Brain microvascular endothelial cell (primary cell): ENCODE results near the gene MBNL1.

Source experiments
- DNase-seq: peaks from one replicate; pipeline ENCODE4 v3.0.0-alpha.2; 2020
- H3K27ac ChIP-seq: fragments of 250-450 bp; sonication (Bioruptor Pico); 2 replicates; pipeline ENCODE4 v1.5.1; 2020; ENCODE audit warnings: mild to moderate bottlenecking, moderate library complexity
- H3K27me3 ChIP-seq: fragments of 250-450 bp; sonication (Bioruptor Pico); replicated peaks from 2 replicates; pipeline ENCODE4 v1.5.1; 2020; ENCODE audit warnings: mild to moderate bottlenecking
- H3K36me3 ChIP-seq: fragments of 250-450 bp; sonication (Bioruptor Pico); replicated peaks from 2 replicates; pipeline ENCODE4 v1.5.1; 2020; ENCODE audit warnings: mild to moderate bottlenecking
- H3K4me3 ChIP-seq: 2 replicates; pipeline ENCODE4 v1.5.1; 2011; ENCODE audit warnings: low read depth, mild to moderate bottlenecking, control low read depth, low read length, moderate library complexity
- CTCF ChIP-seq: IDR thresholded peaks from 2 replicates; pipeline ENCODE4 v1.5.1; 2011; ENCODE audit warnings: low read depth, mild to moderate bottlenecking, moderate library complexity, low read length, control low read depth, inconsistent platforms; ENCODE audit errors: missing control alignments
- in situ Hi-C: cut with HindIII; loops from 2 replicates; pipeline ENCODE4 v1.10.0; 2017; ENCODE audit warnings: low sequenced_read_pairs, low pct_ligation_motif_present

Gene MBNL1

GRCh38 chr3:152285509-152285908 is 16.8 kb downstream of the MBNL1 start:
- TF ChIP-seq CTCF = no peak
- in situ Hi-C loops = no loop called here
- no peak overlapping the region for H3K27ac ChIP-seq
- DNase-seq = no peak
- no peaks in the 10 kb centered on the region for H3K27me3 ChIP-seq
- H3K4me3 ChIP-seq = no peak overlapping the region
- no peaks in the 10 kb centered on the region for H3K36me3 ChIP-seq

- no peak for DNase-seq
- no peak overlapping the region for H3K4me3 ChIP-seq
- no peaks in the 10 kb centered on the region for H3K36me3 ChIP-seq
- in situ Hi-C loops = no loop called here
- no peak for TF ChIP-seq CTCF
- H3K27me3 ChIP-seq = no peaks in the 10 kb centered on the region
- H3K27ac ChIP-seq = peak overlapping the region; percentile 47
Measured at GRCh38 chr3:152287898-152288576, 19.3 kb downstream of the MBNL1 start.

GRCh38 chr3:152288681-152289080 is 20.0 kb downstream of the MBNL1 start:
- no peak for DNase-seq
- H3K27ac ChIP-seq = peak overlapping the region; percentile 47
- in situ Hi-C loops = no loop called here
- H3K27me3 ChIP-seq = no peaks in the 10 kb centered on the region
- H3K4me3 ChIP-seq = no peak overlapping the region
- no peaks in the 10 kb centered on the region for H3K36me3 ChIP-seq
- no peak for TF ChIP-seq CTCF

GRCh38 chr3:152289708-152290107 is 21.0 kb downstream of the MBNL1 start:
- in situ Hi-C loops = no loop called here
- no peak for TF ChIP-seq CTCF
- no peaks in the 10 kb centered on the region for H3K36me3 ChIP-seq
- no peaks in the 10 kb centered on the region for H3K27me3 ChIP-seq
- H3K27ac ChIP-seq = peak overlapping the region; percentile 47
- H3K4me3 ChIP-seq = no peak overlapping the region
- no peak for DNase-seq

GRCh38 chr3:152290374-152290773 is 21.6 kb downstream of the MBNL1 start:
- no peak for DNase-seq

More at GRCh38 chr3:152290374-152290773, 21.6 kb downstream of the MBNL1 start:
- no peaks in the 10 kb centered on the region for H3K27me3 ChIP-seq
- in situ Hi-C loops = no loop called here
- no peak for TF ChIP-seq CTCF
- peak overlapping the region; percentile 6 for H3K27ac ChIP-seq
- no peaks in the 10 kb centered on the region for H3K36me3 ChIP-seq
- H3K4me3 ChIP-seq = no peak overlapping the region
